ENCODE results near the gene IL19.
"Not testable (repeated sequence)": the region's sequence is repeated elsewhere in the genome, so short reads cannot be mapped to it uniquely, and the experiment has no call there.

IL19 gene

GRCh38 chr1:206739411-206740076, 31.0 kb upstream of the IL19 start:
- no peak overlapping the region for H3K4me3 ChIP-seq (ENCODE audit: low read depth, low read length)

- no peak overlapping the region for H3K4me3 ChIP-seq (ENCODE audit: low read depth, low read length)
These were observed 29.4 kb upstream of the IL19 start for GRCh38 chr1:206741142-206741701.

- H3K4me3 ChIP-seq (ENCODE audit: low read depth, low read length) = no peak overlapping the region
These were observed 27.7 kb upstream of the IL19 start for GRCh38 chr1:206742719-206743383.

- H3K4me3 ChIP-seq (ENCODE audit: low read depth, low read length) = no peak overlapping the region
These were observed 25.9 kb upstream of the IL19 start for GRCh38 chr1:206744683-206745082.

GRCh38 chr1:206745301-206745700, 25.3 kb upstream of the IL19 start:
- H3K4me3 ChIP-seq (ENCODE audit: low read depth, low read length) = no peak overlapping the region

- H3K4me3 ChIP-seq (ENCODE audit: low read depth, low read length) = no peak overlapping the region
These were observed 22.1 kb upstream of the IL19 start for GRCh38 chr1:206748348-206749030.

- H3K4me3 ChIP-seq (ENCODE audit: low read depth, low read length) = no peak overlapping the region
These were observed 18.7 kb upstream of the IL19 start for GRCh38 chr1:206751891-206752290.

- no peak overlapping the region for H3K4me3 ChIP-seq (ENCODE audit: low read depth, low read length)
These were observed 18.1 kb upstream of the IL19 start for GRCh38 chr1:206752481-206752880.

GRCh38 chr1:206753141-206753540, 17.4 kb upstream of the IL19 start:
- no peak overlapping the region for H3K4me3 ChIP-seq (ENCODE audit: low read depth, low read length)

- H3K4me3 ChIP-seq (ENCODE audit: low read depth, low read length) = no peak overlapping the region
These were observed 16.6 kb upstream of the IL19 start for GRCh38 chr1:206754011-206754410.

GRCh38 chr1:206757524-206758266, 12.9 kb upstream of the IL19 start:
- no peak overlapping the region for H3K4me3 ChIP-seq (ENCODE audit: low read depth, low read length)

GRCh38 chr1:206760590-206760989, 10.0 kb upstream of the IL19 start:
- H3K4me3 ChIP-seq (ENCODE audit: low read depth, low read length) = no peak overlapping the region

- H3K4me3 ChIP-seq (ENCODE audit: low read depth, low read length) = no peak overlapping the region
These were observed 9.3 kb upstream of the IL19 start for GRCh38 chr1:206761159-206761768.

GRCh38 chr1:206762741-206763364, 7.7 kb upstream of the IL19 start:
- not testable (repeated sequence) for H3K4me3 ChIP-seq (ENCODE audit: low read depth, low read length)

- not testable (repeated sequence) for H3K4me3 ChIP-seq (ENCODE audit: low read depth, low read length)
These were observed 4.8 kb upstream of the IL19 start for GRCh38 chr1:206765771-206766170.

GRCh38 chr1:206766251-206766856, 4.2 kb upstream of the IL19 start:
- no peak overlapping the region for H3K4me3 ChIP-seq (ENCODE audit: low read depth, low read length)

- H3K4me3 ChIP-seq (ENCODE audit: low read depth, low read length) = no peak overlapping the region
These were observed 1.9 kb upstream of the IL19 start for GRCh38 chr1:206768472-206769303.

GRCh38 chr1:206769304-206769731, 1.3 kb upstream of the IL19 start:
- H3K4me3 ChIP-seq (ENCODE audit: low read depth, low read length) = no peak overlapping the region

GRCh38 chr1:206771338-206771692, 742 bp downstream of the IL19 start:
- H3K4me3 ChIP-seq (ENCODE audit: low read depth, low read length) = no peak overlapping the region
